Keratinocyte (primary cell): ENCODE measurements around the gene MAP2K2. TPM values are rescaled to one million over a fixed set of nuclear protein-coding genes. Genes with fewer than 3 reads are reported as not detected.

Experiments
- DNase-seq: peaks from one replicate; pipeline ENCODE4 v3.0.0-alpha.2; 2011; ENCODE audit warnings: low read depth, missing footprints, low spot score
- FAIRE-seq: peaks from 2 replicates; lab custom pipeline; 2011; peaks lifted over from hg19 to GRCh38; lab: Jason Lieb, UNC
- H2AFZ ChIP-seq: 2 replicates; pipeline ENCODE4 v1.6.0; 2012; ENCODE audit warnings: low read length, control low read depth, inconsistent platforms; ENCODE audit not compliant: control insufficient read depth
- H3K27ac ChIP-seq: 2 replicates; pipeline ENCODE4 v1.5.1; 2011; ENCODE audit warnings: low read length; ENCODE audit not compliant: control insufficient read depth, insufficient read depth
- H3K27me3 ChIP-seq: 3 replicates; pipeline ENCODE4 v1.6.0; 2011; ENCODE audit warnings: low read length; ENCODE audit not compliant: control insufficient read depth, insufficient read depth; ENCODE audit errors: extremely low read depth
- H3K36me3 ChIP-seq, 2 experiments: 2 replicates in 1 of 2; 3 replicates in 1 of 2; pipeline ENCODE4 v1.5.1; 2011; ENCODE audit warnings: low read length in 2 of 2, mild to moderate bottlenecking in 1 of 2; ENCODE audit not compliant: control insufficient read depth in 2 of 2, insufficient read depth in 2 of 2; ENCODE audit errors: extremely low read depth in 1 of 2
- H3K4me1 ChIP-seq: 3 replicates; pipeline ENCODE4 v1.5.1; 2011; ENCODE audit warnings: low read length; ENCODE audit not compliant: control insufficient read depth, insufficient read depth; ENCODE audit errors: extremely low read depth
- H3K4me2 ChIP-seq: 3 replicates; pipeline ENCODE4 v1.6.0; 2011; ENCODE audit warnings: low read depth, low read length; ENCODE audit not compliant: control insufficient read depth, insufficient read depth; ENCODE audit errors: extremely low read depth
- H3K4me3 ChIP-seq, 3 experiments: fragments of 200-600 bp in 1 of 3; sonication (generic) in 1 of 3; 2 replicates in 2 of 3; 3 replicates in 1 of 3; pipeline ENCODE4 v1.5.1; 2011 to 2016; ENCODE audit warnings: low read length in 3 of 3, mild to moderate bottlenecking in 3 of 3, control low read depth in 2 of 3, inconsistent platforms in 1 of 3, low read depth in 1 of 3, mixed read lengths in 1 of 3, mixed run types in 1 of 3, moderate library complexity in 1 of 3; ENCODE audit not compliant: control insufficient read depth in 2 of 3, insufficient read depth in 2 of 3; ENCODE audit errors: extremely low read depth in 1 of 3
- H3K79me2 ChIP-seq: 2 replicates; pipeline ENCODE4 v1.6.0; 2012; ENCODE audit warnings: low read length; ENCODE audit not compliant: control insufficient read depth, insufficient read depth
- H3K9ac ChIP-seq: 3 replicates; pipeline ENCODE4 v1.6.0; 2011; ENCODE audit warnings: low read length; ENCODE audit not compliant: control insufficient read depth, insufficient read depth; ENCODE audit errors: extremely low read depth
- H3K9me1 ChIP-seq: 3 replicates; pipeline ENCODE4 v1.6.0; 2011; ENCODE audit warnings: low read length; ENCODE audit not compliant: control insufficient read depth, insufficient read depth; ENCODE audit errors: extremely low read depth
- H3K9me3 ChIP-seq: 2 replicates; pipeline ENCODE4 v1.5.1; 2012; ENCODE audit warnings: low read depth, low read length; ENCODE audit not compliant: control insufficient read depth
- H4K20me1 ChIP-seq: 3 replicates; pipeline ENCODE4 v1.6.0; 2011; ENCODE audit warnings: low read length; ENCODE audit not compliant: control insufficient read depth, insufficient read depth; ENCODE audit errors: extremely low read depth
- EZH2 ChIP-seq: IDR thresholded peaks from one replicate; pipeline ENCODE4 v1.6.1; 2012; ENCODE audit warnings: inconsistent platforms, mild to moderate bottlenecking, low read length, moderate library complexity
- dilution Hi-C: fragments of 300-500 bp; cut with MboI; formaldehyde crosslinking; loops from one replicate; pipeline ENCODE4 v1.7.0; 2020; ENCODE audit warnings: low sequenced_read_pairs; ENCODE audit not compliant: extremely low pct_ligation_motif_present
- polyA plus RNA-seq, 5 experiments: library from polyadenylated mRNA; depleted of rRNA in 3 of 5; stranded (reverse) in 3 of 5; stranded (forward) in 1 of 5; unstranded in 1 of 5; fragments of >200 nt; gene quantifications; 1 replicate in 1 of 5; 2 replicates in 3 of 5; 3 replicates in 1 of 5; pipeline versions ENCODE4 v1.2.1 to v1.2.3, GENCODE V29; 2011 to 2012; ENCODE audit warnings: missing spikeins in 2 of 5, low read depth in 1 of 5, low replicate concordance in 1 of 5
- TF ChIP-seq, protein P1 (sequence below), 3 experiments: IDR thresholded peaks in 1 of 3; conservative IDR thresholded peaks in 1 of 3; optimal IDR thresholded peaks in 1 of 3; 2 replicates in 2 of 3; 3 replicates in 1 of 3; pipeline versions ENCODE3 to v1.5.1; 2011; ENCODE audit warnings: low read length in 3 of 3, mild to moderate bottlenecking in 3 of 3, moderate library complexity in 2 of 3, control low read depth in 1 of 3, inconsistent platforms in 1 of 3; ENCODE audit not compliant: insufficient read depth in 2 of 3; ENCODE audit errors: extremely low read depth in 1 of 3

Gene MAP2K2
- polyA plus RNA-seq, 1 donor (not counting 4 experiments of a cell fraction or from before 2014, with no cell fraction given): 61.8 TPM

DNA sequence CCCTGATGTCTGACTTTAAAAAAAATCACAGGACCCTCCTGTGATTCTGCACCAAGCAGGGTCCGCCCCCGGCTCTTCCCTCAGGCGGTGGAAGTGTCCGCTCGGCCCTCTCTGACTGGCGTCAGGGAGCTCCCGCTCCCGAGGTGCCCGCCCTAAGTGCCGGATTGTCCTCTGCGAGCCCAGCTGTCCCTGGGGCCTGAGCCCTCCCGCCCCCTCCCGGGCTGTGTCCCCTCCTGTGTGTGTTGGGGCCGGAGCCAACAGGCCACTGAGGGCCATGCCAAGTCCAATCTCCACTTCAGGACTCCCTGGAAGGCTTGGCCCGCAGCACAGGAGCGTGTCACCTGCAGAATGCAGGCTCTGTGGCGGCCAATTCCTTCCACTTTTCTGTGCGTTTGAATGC is 25.4 kb downstream of the MAP2K2 start:
- Histone ChIP-seq H4K20me1 (no peaks in the 10 kb centered on the region), H3K9ac (no peak overlapping the region), H2AFZ (no peak overlapping the region), H3K9me3 (no peaks in the 10 kb centered on the region), H3K36me3 (peaks cover 24 to 30% of the 10 kb centered on the region in 2 experiments), H3K79me2 (no peaks in the 10 kb centered on the region), H3K9me1 (no peaks in the 10 kb centered on the region), H3K4me1 (no peaks in the 10 kb centered on the region), H3K4me2 (no peak overlapping the region), H3K4me3 (no peak overlapping the region), H3K27ac (no peak overlapping the region), H3K27me3 (no peaks in the 10 kb centered on the region)
- dilution Hi-C loops: no loop called here
- FAIRE-seq: no peak
- DNase-seq: no peak
- TF ChIP-seq, protein P1, sequence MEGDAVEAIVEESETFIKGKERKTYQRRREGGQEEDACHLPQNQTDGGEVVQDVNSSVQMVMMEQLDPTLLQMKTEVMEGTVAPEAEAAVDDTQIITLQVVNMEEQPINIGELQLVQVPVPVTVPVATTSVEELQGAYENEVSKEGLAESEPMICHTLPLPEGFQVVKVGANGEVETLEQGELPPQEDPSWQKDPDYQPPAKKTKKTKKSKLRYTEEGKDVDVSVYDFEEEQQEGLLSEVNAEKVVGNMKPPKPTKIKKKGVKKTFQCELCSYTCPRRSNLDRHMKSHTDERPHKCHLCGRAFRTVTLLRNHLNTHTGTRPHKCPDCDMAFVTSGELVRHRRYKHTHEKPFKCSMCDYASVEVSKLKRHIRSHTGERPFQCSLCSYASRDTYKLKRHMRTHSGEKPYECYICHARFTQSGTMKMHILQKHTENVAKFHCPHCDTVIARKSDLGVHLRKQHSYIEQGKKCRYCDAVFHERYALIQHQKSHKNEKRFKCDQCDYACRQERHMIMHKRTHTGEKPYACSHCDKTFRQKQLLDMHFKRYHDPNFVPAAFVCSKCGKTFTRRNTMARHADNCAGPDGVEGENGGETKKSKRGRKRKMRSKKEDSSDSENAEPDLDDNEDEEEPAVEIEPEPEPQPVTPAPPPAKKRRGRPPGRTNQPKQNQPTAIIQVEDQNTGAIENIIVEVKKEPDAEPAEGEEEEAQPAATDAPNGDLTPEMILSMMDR (optimal IDR thresholded peaks at IDR 0.05 in 1 of 3, IDR thresholded peaks at IDR 0.05 in 1 of 3, conservative IDR thresholded peaks at IDR 0.05 in 1 of 3; ENCODE audit: extremely low read depth in 1 of 3, insufficient read depth in 2 of 3, low read length in 3 of 3): no peak
- TF ChIP-seq EZH2: no peak

DNA sequence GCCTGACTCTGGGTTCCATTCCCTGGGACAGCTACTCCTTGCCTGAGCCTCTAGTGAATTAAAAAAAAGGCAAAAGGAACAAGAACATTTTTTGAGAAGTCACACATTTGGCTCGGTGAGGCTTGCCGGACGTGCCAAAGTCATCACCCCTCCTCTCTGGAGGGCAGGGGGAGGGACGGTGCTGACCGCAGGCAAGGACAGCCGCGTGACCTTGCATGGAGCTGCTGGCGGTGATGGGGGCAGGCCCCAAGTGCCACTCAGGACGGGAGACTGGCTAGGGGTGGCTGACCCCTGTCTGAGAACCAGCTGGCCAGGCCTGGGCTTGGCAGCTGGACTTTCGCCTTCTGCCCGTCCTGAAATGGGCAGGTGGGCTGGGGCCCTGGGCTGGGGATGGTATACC is 26.4 kb downstream of the MAP2K2 start:
- Histone ChIP-seq H3K79me2 (no peaks in the 10 kb centered on the region), H3K9ac (no peak overlapping the region), H3K4me1 (no peaks in the 10 kb centered on the region), H3K27ac (no peak overlapping the region), H3K9me3 (no peaks in the 10 kb centered on the region), H3K9me1 (no peaks in the 10 kb centered on the region), H3K36me3 (peaks cover 24 to 35% of the 10 kb centered on the region in 2 experiments), H3K4me2 (no peak overlapping the region), H2AFZ (no peak overlapping the region), H3K4me3 (no peak overlapping the region), H3K27me3 (no peaks in the 10 kb centered on the region), H4K20me1 (no peaks in the 10 kb centered on the region)
- no peak for DNase-seq
- TF ChIP-seq EZH2: no peak
- TF ChIP-seq, protein P1 (optimal IDR thresholded peaks at IDR 0.05 in 1 of 3, IDR thresholded peaks at IDR 0.05 in 1 of 3, conservative IDR thresholded peaks at IDR 0.05 in 1 of 3; ENCODE audit: extremely low read depth in 1 of 3, insufficient read depth in 2 of 3, low read length in 3 of 3): no peak
- FAIRE-seq: no peak
- dilution Hi-C loops: no loop called here
